Measurements from ENCODE around the gene EVA1B.
A peak's percentile ranks its signal among the peaks of the same experiment; 100 is the strongest.

Gene EVA1B

DNA sequence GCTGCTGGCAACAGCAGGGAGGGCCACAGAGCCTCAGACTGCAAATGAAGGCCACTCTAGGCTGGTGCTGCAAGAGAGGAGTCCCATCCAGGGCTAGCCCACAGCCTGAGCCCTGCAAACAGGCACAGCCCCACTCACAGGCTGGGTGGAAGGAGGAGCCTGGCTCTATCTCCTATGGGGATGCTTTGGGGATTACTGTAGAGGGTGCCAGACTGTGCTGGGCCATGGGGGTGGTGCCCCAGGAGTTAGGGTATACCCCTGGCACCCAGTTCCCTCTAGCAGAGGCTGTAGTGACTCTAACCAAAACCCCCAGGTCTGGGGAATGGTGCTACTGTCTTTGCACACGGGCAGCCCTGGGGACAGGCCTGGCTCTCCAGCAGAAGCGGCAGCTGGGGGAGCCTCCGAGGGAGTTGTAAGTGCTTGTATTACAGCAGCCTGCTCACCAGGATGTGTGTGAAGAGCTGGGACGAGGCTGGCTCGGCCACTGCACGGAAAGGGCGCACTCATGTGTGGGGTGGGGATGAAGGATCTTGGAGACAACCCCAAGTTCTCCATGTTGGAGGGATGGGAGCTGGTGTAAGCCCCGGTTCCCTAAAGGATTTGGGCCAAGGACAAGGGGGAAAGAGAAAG lies 23.4 kb upstream of the EVA1B start:
- DNase-seq: no peak

GRCh38 chr1:36345353-36345752 lies 21.9 kb upstream of the EVA1B start:
- no peak for DNase-seq

GRCh38 chr1:36344395-36344680 lies 20.9 kb upstream of the EVA1B start:
- DNase-seq: no peak

DNA sequence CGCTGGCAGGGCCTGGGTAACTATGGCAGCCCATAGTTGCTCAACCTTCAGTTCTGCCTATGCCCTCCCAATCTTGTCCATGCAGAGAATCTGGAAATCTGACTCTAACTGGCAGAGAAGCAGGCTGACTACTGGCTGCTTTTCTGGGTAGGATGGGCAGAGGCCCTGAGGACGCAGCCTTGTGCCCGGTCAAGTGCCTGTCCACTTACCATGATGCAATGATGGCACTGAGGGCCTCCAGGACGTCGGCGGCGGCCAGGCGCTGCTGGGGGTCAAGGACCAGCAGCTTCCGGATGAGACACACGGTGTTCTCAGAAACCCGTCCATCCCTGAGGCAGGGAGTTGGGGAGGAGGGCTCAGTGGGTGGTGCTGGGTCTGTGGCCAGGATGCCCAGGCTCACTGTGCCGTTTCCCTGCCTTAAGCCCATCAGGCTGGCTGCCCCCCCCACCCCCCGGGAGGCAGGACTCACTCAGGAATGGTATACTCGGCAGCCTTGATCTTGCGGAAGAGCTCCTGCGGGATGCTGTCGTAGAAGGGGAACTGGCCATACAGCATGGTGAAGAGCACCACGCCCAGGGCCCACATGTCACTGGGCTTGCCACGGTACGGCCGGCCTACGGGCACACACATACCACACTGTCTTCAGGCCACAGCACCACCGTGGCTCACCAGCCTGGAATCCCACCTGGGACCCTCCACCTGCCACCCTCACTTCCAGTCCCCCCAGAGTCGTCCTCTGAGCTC lies 20.4 kb upstream of the EVA1B start:
- no peak for DNase-seq

DNA sequence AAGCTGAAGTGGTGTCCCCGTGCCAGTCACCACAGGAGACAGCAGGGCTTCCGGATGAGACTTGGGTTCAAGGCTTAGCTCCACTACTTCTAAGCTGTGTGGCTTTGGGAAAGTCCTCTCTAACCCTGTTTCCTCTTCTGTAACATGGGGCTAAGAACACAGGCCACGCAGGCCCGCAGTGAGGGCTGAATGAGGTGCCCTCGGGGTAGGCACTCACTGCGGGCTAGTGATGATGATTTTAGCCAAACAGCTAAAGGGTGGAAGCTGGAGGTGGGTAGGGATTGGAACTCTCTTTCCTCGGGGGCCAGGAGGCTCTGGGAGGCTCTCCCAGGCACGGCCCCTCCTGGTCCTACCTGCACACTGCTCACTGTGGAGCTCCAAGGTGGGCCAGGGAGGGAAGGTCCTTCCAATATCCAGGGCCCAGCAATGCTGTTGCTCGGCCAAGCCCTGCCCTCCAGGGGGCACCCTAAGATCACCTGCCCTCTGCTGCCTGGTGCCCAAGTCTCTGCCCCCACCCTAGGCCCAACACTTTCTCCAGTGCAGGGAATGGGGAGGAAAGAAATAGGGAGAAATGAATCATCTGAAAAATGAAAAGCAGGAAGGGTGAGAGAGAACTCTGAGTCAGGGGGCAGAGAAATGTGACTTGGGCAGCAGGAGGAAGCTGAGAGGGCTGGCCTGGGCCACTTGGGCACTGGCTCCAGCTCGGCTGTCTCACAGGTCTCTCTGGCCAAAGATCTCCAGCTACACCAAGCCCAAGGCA lies 19.2 kb upstream of the EVA1B start:
- peak in 6 of 14 donors; percentile 3 to 43 (median 22) for DNase-seq

GRCh38 chr1:36341626-36342320 lies 18.3 kb upstream of the EVA1B start:
- no peak for DNase-seq

GRCh38 chr1:36339615-36340014 lies 16.2 kb upstream of the EVA1B start:
- no peak for DNase-seq

DNA sequence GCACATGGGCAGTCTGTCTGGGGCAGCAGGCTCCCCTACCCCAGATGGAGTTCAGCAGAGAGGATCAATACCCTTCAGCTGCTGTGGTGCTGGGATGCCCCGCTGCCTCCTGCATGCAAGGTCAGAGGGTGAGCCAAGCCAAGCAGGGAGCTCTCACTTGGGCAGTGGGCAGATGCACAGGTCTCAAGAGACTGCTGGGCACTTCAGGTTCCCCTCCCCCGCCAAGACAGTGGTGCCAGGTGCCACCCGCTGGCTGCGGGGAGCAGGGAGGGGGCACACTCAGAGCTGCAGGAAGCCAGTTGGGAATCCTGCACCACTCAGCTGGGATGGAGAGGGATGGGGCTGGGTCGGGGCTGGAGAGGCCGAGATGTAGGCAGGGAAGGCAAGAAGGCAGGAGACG lies 15.8 kb upstream of the EVA1B start:
- DNase-seq: no peak

DNA sequence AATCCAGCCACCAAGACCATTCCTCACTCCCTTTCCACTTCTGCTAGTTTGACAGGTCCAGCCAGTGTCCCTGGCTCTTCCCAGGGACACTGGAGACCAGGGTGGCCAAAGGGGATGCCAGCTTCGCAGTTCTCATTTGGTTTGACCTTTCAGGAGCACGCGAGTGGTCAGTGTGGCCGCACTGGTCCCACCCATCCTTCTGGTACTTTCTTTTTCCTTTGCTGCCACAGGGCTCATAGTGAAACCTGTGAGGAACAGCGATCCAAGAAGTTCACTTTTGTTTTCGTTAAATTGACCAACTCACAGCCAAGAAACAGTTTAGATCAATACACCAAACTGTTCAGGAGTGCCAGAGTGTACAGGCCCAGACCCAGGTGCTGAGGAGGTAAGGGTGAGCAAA lies 14.4 kb upstream of the EVA1B start:
- DNase-seq: no peak

GRCh38 chr1:36330940-36331339 lies 7.5 kb upstream of the EVA1B start:
- DNase-seq: no peak

DNA sequence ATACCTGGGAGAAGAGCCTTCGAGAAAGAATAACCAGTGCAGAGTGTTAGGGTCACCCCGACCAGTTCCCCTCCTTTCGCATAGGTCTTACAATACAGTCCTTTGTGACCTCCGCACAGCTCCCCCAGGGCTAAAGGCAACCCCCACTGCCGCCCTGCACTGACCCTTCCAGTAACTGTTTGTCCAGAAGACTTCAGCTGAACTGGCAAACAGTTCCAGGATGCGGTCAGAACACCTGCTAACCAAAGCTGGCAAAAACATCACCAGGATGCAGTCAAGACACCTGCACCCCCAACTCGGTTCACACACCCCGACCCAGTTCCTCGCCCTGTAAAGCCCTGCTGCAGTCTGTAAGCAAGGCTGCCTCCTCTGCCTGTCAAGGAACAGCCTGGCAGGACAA lies 6.4 kb upstream of the EVA1B start:
- no peak for DNase-seq

DNA sequence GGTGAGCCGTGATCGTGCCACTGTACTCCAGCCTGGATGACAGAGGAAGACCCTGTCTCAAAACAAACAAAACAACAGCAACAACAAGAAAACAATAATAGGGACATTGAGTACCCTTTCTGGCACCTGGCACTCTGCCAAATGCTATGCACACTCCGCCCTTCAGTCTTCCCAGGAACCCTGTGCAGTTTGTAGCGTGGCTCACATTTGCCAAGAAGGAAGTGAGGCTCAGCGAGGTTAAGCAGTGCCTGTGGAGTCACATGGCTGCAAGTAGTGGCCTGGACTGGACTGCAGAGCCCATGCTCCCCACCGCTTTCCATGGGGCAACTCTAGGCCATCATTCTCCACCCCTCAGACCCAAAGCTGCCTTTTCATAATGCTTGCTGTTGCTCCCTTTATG lies 5.3 kb upstream of the EVA1B start:
- no peak for DNase-seq

DNA sequence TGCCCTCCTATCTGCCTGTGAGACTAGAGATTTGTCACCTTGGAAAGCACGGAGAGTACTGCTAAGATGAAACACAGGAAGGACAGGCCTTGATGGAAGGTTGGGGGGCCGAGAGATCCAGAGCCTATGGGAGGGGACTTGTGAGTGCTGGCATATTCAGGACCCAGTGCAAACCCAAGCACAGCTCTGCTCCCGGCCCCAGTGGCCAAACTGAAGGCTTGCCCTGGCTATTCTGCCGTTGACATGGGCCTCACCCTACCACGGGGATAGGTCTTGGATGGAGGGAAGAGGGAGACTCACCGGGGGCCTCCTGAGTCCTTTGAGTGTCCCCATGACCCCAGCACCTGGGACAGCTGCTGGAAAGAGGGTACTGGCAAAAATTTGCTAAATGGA lies 4.6 kb upstream of the EVA1B start:
- no peak for DNase-seq

GRCh38 chr1:36327421-36328087 lies 4.1 kb upstream of the EVA1B start:
- DNase-seq: no peak

DNA sequence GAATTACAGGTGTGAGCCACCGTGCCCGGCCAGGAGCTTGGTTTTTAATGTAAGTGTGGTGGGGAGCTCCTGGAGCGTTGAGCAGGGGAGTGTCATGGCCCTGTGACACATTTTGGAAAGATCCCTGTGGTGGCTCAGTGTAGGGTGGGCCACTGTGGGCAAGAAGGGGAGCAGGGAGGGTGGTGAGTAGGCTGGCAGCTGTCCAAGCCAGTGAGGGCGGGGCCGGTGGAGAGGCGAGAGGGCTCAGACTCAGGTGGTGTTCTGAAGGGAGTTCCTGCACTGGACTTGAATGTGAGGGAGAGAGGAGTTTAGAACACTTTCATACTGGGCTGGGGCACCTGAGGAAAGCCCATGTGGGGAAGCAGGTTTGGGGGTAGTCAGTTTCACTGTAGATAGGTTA lies 3.1 kb upstream of the EVA1B start:
- DNase-seq: no peak

GRCh38 chr1:36324353-36324703 lies 883 bp upstream of the EVA1B start:
- no peak for DNase-seq

DNA sequence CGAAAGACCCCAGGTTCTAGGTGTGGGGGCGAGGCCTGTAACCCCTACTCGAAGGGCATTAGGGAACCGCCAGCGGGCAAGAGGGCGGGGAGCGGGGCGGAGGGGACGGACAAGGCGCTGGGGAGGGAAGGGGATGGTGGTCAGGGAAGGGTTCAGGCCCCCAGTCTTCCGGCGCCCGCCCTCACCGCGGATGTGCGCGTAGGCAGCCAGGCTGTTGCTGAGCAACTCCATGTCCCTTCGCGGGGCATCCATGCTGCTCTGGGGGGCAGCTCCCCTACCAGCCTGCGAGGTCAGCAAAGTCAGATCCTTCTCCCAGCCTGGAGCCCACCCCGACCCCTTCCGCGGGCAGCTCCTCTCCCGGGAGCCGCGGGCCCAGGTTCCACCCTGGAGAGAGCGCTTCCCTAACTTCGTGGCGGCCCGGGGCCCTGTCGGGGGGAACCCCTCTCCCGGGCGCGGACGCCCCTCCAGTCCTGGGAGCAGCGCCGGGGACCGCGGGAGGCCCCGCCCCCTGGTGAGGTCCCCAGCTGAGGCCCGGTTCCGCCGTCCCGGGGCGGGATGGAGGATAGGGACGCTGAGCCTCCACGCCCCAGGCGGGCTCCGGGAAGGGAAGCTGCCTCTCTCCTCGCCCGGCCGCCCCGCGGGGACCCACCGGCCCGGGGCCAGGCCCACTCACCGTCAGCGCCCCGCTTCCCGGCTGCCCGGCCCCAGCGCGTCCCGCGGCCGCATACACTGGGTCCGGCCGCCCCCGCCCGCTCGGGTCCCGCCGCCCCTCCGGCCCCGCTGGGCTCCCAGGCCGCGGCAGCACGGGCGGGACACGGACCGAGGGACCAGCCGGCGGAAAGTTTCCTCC lies 434 bp downstream of the EVA1B start:
- DNase-seq: peak in 3 of 14 donors; percentile 49 to 66 (median 59)

- no peak for DNase-seq
Observed at GRCh38 chr1:36322041-36322785, 1.2 kb downstream of the EVA1B start.

DNA sequence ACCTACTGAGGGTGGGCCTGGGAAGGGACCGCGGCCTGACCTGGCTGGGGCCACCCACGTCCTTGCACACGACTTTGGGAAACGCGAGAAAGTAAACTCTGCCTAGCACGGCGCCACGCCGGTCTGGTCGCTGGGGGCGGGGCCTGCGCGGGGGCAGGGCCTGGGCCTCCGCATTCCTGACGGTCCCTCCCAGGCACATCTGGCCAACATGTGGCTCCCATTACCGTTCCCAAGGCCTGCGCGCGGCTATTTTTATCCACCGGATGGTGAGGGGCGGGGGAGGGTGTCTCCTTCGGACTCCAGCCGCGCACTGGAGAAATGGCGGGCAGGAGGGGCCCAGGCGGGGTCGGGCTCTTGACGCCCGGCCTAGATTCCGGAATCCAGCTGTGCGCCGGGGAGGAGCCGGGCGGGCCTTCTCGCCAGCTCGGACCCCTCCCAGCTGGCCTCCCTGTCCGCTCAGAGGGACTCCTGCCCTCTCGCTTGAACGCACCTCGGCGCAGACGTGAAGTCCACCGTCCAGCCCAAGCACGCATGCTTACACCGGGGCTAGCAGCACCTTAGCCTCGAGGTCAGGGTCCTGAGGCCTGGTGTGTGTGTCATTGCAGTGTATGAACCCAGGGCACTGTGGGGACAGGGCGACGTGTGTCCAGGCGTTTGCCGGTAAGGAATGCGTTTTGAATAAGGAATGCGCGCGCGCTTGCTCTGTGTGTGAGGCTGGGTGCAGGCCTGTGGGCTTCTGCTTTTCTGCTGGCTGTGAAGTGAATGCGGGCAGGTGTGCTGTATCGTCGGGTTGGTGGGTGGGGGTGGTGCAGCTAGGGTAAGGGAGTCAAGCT lies 2.1 kb downstream of the EVA1B start:
- peak in 1 of 14 donors; percentile 11 for DNase-seq

GRCh38 chr1:36320767-36321118 lies 2.7 kb downstream of the EVA1B start:
- DNase-seq: no peak

Measured in C1 segment of cervical spinal cord (tissue), 14 donors.